HL-60 (cell line): Measurements from ENCODE around the gene GNAQ.
"Not testable (repeated sequence)": the region's sequence is repeated elsewhere in the genome, so short reads cannot be mapped to it uniquely, and the experiment has no call there.

Experiments used
- DNase-seq, 2 experiments: peaks; one replicate each; pipeline ENCODE4 v3.0.0-alpha.2; 2010 to 2020; ENCODE audit warnings: low read depth in 1 of 2, low spot score in 1 of 2
- H3K27ac ChIP-seq: fragments of 250-450 bp; sonication (Bioruptor Pico); replicated peaks from 2 replicates; pipeline ENCODE4 v1.5.1; 2020; ENCODE audit warnings: mild to moderate bottlenecking, moderate library complexity
- H3K27me3 ChIP-seq: fragments of 250-450 bp; sonication (Bioruptor Pico); 2 replicates; pipeline ENCODE4 v1.5.1; 2021; ENCODE audit warnings: mild to moderate bottlenecking, moderate library complexity; ENCODE audit not compliant: insufficient read depth, poor library complexity, severe bottlenecking
- H3K4me3 ChIP-seq: replicated peaks from 2 replicates; pipeline ENCODE4 v1.5.1; 2011; ENCODE audit warnings: mild to moderate bottlenecking, control low read depth, low read length; ENCODE audit not compliant: insufficient read depth
- GABPA ChIP-seq: IDR thresholded peaks from 2 replicates; pipeline ENCODE4 v1.6.1; 2012; ENCODE audit warnings: low read depth
- POLR2AphosphoS5 ChIP-seq: IDR thresholded peaks from 2 replicates; pipeline ENCODE4 v1.6.1; 2012; ENCODE audit warnings: low read depth
- SPI1 ChIP-seq: IDR thresholded peaks from 2 replicates; pipeline ENCODE4 v1.6.1; 2012; ENCODE audit warnings: low read depth, mild to moderate bottlenecking, borderline replicate concordance
- TF ChIP-seq, protein P1 (sequence below): IDR thresholded peaks from 2 replicates; pipeline ENCODE4 v1.6.1; 2012; ENCODE audit warnings: low read depth; ENCODE audit not compliant: insufficient replicate concordance
- TF ChIP-seq, protein P2 (sequence below): IDR thresholded peaks from one replicate; pipeline ENCODE4 v1.5.1; 2011; ENCODE audit warnings: low read length, control low read depth, inconsistent platforms; ENCODE audit not compliant: insufficient read depth

The GNAQ gene

GRCh38 chr9:77866878-77867277 is 164.7 kb downstream of the GNAQ start:
- Histone ChIP-seq H3K27ac (0 out of 2 replicates have a peak overlapping the region, but pooled peaks have one; percentile 4), H3K27me3 (no peaks in the 10 kb centered on the region)

DNA sequence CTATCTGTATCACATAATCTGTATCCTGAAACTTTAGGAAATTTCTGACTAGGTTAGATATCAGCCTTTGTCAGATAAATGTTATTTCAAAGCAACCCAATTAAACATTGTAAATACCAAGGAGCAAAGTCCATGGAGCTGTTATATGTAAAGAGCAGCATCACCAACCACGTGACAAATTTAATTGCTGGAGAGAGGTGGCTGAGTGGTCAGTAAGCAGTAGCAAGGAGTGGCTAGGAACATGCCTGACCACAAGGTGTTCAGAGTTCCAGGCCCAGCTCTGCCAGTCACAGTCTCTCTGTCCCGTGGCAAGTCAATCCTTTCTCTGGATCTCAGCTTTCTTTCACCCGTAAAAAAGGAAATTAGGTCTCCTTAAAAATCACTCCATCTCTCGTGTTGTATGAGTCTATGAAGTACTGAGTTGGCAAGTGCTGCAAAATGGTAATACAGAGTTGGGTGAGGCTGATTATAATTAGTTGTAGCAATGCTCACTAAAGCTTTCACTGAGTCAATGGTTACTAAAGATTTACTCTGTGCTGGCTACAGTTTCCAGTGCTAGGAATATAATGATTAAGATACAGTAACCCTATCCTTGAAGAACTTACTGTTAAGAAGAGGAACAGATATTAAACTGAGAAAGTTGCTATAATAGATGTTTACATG is 166.1 kb downstream of the GNAQ start:
- Histone ChIP-seq H3K27ac (peak overlapping the region; percentile 80), H3K27me3 (no peaks in the 10 kb centered on the region), H3K4me3 (no peak overlapping the region)
- TF ChIP-seq GABPA (no peak), POLR2AphosphoS5 (no peak), SPI1 (no peak)
- TF ChIP-seq, protein P1, sequence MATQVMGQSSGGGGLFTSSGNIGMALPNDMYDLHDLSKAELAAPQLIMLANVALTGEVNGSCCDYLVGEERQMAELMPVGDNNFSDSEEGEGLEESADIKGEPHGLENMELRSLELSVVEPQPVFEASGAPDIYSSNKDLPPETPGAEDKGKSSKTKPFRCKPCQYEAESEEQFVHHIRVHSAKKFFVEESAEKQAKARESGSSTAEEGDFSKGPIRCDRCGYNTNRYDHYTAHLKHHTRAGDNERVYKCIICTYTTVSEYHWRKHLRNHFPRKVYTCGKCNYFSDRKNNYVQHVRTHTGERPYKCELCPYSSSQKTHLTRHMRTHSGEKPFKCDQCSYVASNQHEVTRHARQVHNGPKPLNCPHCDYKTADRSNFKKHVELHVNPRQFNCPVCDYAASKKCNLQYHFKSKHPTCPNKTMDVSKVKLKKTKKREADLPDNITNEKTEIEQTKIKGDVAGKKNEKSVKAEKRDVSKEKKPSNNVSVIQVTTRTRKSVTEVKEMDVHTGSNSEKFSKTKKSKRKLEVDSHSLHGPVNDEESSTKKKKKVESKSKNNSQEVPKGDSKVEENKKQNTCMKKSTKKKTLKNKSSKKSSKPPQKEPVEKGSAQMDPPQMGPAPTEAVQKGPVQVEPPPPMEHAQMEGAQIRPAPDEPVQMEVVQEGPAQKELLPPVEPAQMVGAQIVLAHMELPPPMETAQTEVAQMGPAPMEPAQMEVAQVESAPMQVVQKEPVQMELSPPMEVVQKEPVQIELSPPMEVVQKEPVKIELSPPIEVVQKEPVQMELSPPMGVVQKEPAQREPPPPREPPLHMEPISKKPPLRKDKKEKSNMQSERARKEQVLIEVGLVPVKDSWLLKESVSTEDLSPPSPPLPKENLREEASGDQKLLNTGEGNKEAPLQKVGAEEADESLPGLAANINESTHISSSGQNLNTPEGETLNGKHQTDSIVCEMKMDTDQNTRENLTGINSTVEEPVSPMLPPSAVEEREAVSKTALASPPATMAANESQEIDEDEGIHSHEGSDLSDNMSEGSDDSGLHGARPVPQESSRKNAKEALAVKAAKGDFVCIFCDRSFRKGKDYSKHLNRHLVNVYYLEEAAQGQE = no peak
- TF ChIP-seq, protein P2, sequence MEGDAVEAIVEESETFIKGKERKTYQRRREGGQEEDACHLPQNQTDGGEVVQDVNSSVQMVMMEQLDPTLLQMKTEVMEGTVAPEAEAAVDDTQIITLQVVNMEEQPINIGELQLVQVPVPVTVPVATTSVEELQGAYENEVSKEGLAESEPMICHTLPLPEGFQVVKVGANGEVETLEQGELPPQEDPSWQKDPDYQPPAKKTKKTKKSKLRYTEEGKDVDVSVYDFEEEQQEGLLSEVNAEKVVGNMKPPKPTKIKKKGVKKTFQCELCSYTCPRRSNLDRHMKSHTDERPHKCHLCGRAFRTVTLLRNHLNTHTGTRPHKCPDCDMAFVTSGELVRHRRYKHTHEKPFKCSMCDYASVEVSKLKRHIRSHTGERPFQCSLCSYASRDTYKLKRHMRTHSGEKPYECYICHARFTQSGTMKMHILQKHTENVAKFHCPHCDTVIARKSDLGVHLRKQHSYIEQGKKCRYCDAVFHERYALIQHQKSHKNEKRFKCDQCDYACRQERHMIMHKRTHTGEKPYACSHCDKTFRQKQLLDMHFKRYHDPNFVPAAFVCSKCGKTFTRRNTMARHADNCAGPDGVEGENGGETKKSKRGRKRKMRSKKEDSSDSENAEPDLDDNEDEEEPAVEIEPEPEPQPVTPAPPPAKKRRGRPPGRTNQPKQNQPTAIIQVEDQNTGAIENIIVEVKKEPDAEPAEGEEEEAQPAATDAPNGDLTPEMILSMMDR = no peak
- no peak for DNase-seq

More at GRCh38 chr9:77866878-77867277, 164.7 kb downstream of the GNAQ start:
- H3K4me3 ChIP-seq = no peak overlapping the region
- no peak for DNase-seq
- TF ChIP-seq, protein P2 = no peak
- TF ChIP-seq, protein P1 = no peak
- TF ChIP-seq SPI1 (no peak), POLR2AphosphoS5 (no peak), GABPA (no peak)

- Histone ChIP-seq H3K4me3 (no peak overlapping the region), H3K27ac (peak overlapping the region; percentile 80), H3K27me3 (no peaks in the 10 kb centered on the region)
- TF ChIP-seq, protein P2 = peak; percentile 14
- TF ChIP-seq, protein P1 = no peak
- TF ChIP-seq POLR2AphosphoS5 = peak; percentile 81
- TF ChIP-seq SPI1 = peak; percentile 74; the same call in 1 of the 2 replicates
- TF ChIP-seq GABPA = no peak
- DNase-seq = peak; percentile 41 to 87
Measured at GRCh38 chr9:77864211-77864889, 167.3 kb downstream of the GNAQ start.

DNA sequence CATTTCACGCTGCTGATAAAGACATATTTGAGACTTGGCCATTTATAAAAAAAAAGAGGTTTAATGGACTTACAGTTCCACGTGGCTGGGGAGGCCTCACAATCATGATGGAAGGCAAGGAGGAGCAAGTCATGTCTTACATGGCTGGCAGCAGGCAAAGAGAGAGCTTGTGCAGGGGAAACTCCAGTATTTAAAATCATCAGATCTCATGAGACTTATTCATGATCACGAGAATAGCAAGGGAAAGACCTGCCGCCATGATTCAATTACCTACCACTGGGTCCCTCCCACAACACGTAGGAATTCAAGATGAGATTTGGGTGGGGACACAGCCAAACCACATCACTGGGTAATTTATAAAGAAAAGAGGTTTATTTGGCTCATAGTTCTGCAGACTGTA is 168.0 kb downstream of the GNAQ start:
- not testable (repeated sequence) for H3K27me3 ChIP-seq, DNase-seq, H3K4me3 ChIP-seq
- H3K27ac ChIP-seq = peak overlapping the region; percentile 80

GRCh38 chr9:77860953-77861352 is 170.7 kb downstream of the GNAQ start:
- not testable (repeated sequence) for DNase-seq

More at GRCh38 chr9:77860953-77861352, 170.7 kb downstream of the GNAQ start:
- not testable (repeated sequence) for H3K27ac ChIP-seq, H3K27me3 ChIP-seq, H3K4me3 ChIP-seq
